HG03432 (cell line): Measurements from ENCODE around the gene ABCC11.

Experiments
- ATAC-seq: cut with Tn5 transposase; IDR thresholded peaks from one replicate; pipeline ENCODE4 v1.9.1; 2021; ENCODE audit warnings: mild to moderate bottlenecking, moderate library complexity; ENCODE audit not compliant: unreplicated experiment

The ABCC11 gene

GRCh38 chr16:48133455-48134211 lies 113.7 kb downstream of the ABCC11 start:
- no peak for ATAC-seq

DNA sequence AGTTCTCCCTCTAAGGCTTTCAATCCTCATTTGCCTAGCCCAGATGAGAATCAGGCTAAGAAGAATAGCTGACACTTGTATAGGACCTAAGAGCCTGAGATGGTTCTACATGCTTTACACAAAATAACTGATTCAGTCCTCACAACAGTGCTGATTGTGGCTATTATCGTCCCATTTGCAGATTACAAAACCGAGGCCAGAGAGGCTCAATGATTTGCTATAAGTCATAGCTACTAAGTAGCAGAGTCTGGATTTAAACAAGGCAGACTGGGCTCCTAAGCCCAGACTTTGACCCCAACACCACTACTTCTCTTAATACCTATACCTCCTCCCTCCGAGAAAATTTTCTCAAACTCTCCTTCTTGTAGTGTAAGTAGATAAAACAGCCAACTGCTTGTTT lies 114.6 kb downstream of the ABCC11 start:
- no peak for ATAC-seq

DNA sequence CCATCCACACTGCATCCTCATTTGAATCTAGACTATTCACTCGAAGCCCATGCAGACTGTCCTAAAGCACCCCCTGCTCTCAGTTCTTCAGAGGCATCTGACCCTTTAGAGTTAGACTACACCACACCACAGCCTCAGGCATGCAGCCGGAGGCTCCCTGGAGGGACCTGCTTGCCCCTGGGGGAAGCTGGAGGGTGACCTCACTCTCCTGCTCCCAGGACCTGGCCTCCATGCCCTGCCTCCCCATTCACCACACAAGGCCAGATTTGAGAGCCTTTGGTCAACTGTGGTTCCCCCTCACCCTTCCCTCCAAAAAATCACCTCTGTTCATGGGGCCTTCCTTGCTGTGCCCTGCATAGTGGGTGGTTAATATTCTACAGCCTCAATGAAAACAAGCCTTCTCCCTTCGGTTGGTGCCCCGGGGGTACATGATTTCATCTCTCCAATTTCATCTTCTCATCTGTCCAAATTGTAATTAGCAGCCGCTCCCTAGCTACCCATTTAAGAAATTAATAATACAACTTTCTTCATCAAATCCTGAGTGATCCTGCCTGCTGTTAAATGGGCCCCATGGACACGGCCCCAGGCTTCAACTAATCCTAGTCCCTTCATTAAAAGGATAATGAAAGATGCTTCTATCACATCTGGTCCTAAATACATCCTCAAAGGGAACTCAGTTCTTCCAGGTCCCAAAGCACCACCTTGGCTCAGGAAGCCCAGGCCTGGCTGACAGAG lies 116.0 kb downstream of the ABCC11 start:
- ATAC-seq: no peak

GRCh38 chr16:48129926-48130325 lies 117.4 kb downstream of the ABCC11 start:
- no peak for ATAC-seq

DNA sequence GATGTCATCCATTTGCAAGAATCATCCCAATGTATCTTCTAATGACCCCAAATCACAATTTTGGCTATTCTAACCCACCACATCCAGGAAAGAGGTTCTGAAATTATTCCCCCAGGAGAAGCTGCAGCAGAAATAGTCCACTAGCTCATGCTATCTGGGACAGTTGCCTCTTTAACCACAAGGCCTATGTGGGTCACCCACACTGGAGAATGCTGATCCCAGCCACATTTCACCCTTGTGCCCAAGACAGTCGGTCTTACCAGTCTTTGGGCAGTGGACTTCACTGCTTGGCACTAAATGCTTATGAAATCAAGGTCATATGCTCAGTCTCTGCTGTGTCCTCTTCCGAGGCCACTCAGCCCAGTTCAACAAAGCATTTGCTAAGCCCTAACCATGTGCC lies 118.6 kb downstream of the ABCC11 start:
- ATAC-seq: no peak

- no peak for ATAC-seq
Measured at GRCh38 chr16:48126801-48127644, 120.3 kb downstream of the ABCC11 start.

- ATAC-seq: no peak
Measured at GRCh38 chr16:48125888-48126287, 121.5 kb downstream of the ABCC11 start.

DNA sequence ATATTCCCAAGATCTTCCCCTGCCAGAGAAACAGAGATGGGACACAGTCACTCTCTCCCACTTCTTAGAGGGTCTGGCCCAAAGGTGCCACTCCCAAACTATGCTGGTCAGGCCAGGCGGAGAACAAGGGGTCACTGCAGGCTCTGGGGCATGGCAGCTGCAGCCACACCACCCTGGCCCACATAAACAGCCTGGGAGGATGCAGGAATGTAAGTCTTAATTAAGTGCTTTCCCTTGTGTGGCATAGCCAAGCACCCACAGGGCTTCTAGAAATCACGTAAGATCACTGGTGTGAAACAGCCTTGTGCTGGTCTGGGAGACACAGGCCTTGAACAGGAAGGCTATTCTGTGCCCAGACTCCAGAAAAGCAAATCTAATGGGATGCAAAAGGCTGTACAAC lies 123.1 kb downstream of the ABCC11 start:
- ATAC-seq: no peak

- peak; percentile 84 for ATAC-seq
Measured at GRCh38 chr16:48123104-48123788, 124.1 kb downstream of the ABCC11 start.

DNA sequence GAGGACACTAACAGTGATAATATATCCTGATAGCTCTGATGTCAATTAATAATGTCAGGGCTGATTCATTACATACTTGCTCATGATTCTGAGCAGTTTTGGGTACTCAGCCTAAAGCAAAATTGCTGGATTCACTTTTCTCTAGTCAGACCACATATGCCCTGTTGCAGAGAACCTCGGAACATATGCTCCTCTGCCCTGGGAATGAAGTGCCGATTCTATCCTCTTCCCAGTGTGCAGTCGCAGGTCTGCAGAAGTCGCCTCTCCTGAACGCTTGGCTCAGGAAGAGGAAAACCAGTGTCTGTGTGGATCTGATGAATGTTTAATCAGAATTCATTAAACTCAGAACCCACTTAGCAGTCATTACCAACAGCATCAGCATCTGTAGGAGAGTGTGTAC lies 126.1 kb downstream of the ABCC11 start:
- ATAC-seq: no peak

DNA sequence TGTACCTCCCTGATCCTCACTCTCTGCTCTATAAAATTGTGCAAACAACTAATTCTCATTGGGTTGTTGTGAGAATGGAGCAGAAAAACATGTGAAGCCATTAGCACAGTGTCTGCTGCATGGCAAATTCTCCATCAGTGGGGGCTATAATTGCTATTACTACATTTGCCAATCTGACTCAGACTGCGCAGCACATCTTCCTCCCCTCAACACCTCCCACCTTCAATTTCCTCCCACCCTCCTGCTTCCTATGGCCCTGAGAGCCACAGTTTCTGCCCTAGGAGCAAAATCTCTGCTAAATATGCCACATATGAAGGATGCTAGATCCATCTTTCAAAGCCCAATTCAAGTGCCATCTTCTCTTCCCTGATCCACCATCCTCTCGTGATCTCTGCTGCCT lies 128.5 kb downstream of the ABCC11 start:
- no peak for ATAC-seq

DNA sequence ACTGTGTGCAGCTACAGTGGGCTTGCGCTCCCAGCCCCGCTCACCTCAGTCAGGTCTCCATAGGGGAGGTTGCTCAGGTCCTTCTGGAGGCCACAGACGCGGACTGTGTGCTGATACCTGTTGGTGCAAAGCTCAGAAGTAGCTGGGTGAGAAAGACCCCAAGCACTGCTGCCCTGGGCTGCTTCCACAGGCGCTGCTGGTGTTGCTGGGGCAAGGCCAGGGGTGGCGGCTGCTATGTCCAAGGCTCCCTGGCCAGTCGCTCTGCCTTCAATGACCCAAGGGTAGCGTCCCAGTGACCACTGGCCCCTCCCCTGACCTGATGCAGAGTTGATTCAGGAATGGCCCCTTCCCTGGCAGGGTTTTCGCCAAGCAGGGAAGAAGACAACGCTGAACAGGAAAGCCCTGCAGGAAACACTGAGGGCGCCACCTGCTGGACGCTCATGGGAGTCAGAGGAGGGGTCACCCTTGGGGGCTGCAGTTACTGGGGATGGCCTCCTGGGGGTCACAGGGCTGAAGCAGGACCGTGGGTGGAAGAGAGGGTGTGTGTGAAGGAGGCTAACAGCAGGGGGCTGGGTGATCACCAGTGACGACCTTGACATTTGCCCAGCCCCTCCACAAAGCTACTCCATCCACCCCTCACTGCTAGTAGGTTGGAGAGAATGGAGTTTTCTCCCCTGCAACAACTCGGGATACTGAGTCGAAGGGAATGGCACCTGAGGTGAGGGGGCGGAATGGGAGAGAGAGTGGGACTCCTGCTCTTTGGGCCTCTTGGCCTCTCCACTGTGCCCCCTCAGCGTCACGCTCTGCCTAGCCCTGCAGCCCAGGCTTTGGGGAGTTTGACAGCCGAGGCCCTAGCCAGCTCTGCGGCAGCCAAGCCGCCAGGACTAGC lies 129.9 kb downstream of the ABCC11 start:
- ATAC-seq: peak; percentile 84
